ENCODE data around the gene PAX2. TPM values are rescaled to one million over a fixed set of nuclear protein-coding genes. Genes with fewer than 3 reads are reported as not detected.

Gene PAX2
- total and polyA plus RNA-seq, 2 of the 8 experiments (the other 6 are each of a cell fraction or from before 2014, with no cell fraction given), result 0.02 TPM; not detected in 1

GRCh38 chr10:100707261-100707848 lies 38.0 kb upstream of the PAX2 start:
- no peak for TF ChIP-seq TEAD4 (IDR thresholded peaks at IDR 0.05; ENCODE audit: low read depth, low read length)
- no peak overlapping the region for H3K4ac ChIP-seq (replicated peaks; ENCODE audit: insufficient read length, low read depth, low read length)
- no peaks in the 10 kb centered on the region for H3K9me3 ChIP-seq (ENCODE audit: insufficient read depth in 2 of 2, low read depth in 1 of 2, low read length in 1 of 2)
- H3K36me3 ChIP-seq (ENCODE audit: control insufficient read depth in 2 of 4, insufficient read depth in 4 of 4, low read length in 3 of 4), result no peaks in the 10 kb centered on the region
- H3K4me2 ChIP-seq (ENCODE audit: insufficient read depth in 1 of 2, low read depth in 2 of 2, low read length in 2 of 2), result no peak overlapping the region
- H3K4me3 ChIP-seq (ENCODE audit: extremely low read depth in 1 of 4, insufficient read depth in 2 of 4, low read depth in 3 of 4, low read length in 4 of 4), result no peak overlapping the region
- H2BK15ac ChIP-seq (ENCODE audit: low read length), result no peak overlapping the region
- H3K27me3 ChIP-seq (replicated peaks in 1 of 4; ENCODE audit: control insufficient read depth in 3 of 4, extremely low read depth in 1 of 4, insufficient read depth in 3 of 4, low read length in 3 of 4), result peaks cover 37 to 50% (median 49%) of the 10 kb centered on the region in 4 experiments
- no peak overlapping the region for H2BK20ac ChIP-seq (ENCODE audit: low read length)
- H3K79me2 ChIP-seq (ENCODE audit: control insufficient read depth in 1 of 2, insufficient read depth in 2 of 2, low read length in 2 of 2), result no peaks in the 10 kb centered on the region
- H3K23me2 ChIP-seq (ENCODE audit: low read depth, low read length), result peaks cover 7% of the 10 kb centered on the region; the same call in 1 of the 2 replicates
- DNase-seq (ENCODE audit: low read depth in 1 of 2, low spot score in 2 of 2) (no peak), FAIRE-seq (no peak)
- H4K20me1 ChIP-seq (replicated peaks in 1 of 2; ENCODE audit: control insufficient read depth in 1 of 2, insufficient read depth in 2 of 2, low read length in 2 of 2), result peaks cover 7% of the 10 kb centered on the region in 2 experiments
- no peak overlapping the region for H2BK120ac ChIP-seq (replicated peaks; ENCODE audit: low read depth, low read length)
- H4K8ac ChIP-seq (ENCODE audit: extremely low read depth, insufficient read depth, low read length), result no peak overlapping the region
- no peak overlapping the region for H3K9ac ChIP-seq (replicated peaks in 1 of 4; ENCODE audit: extremely low read depth in 1 of 4, low read depth in 3 of 4, low read length in 3 of 4)
- peaks cover 0 to 4% (median 2%) of the 10 kb centered on the region in 4 experiments; a peak in 5 of 7 replicates for H3K4me1 ChIP-seq (replicated peaks in 1 of 4; ENCODE audit: control insufficient read depth in 3 of 4, insufficient read depth in 4 of 4, low read length in 3 of 4)
- no peak overlapping the region for H2AFZ ChIP-seq (ENCODE audit: low read length)
- no peak overlapping the region for H2BK5ac ChIP-seq (ENCODE audit: low read depth, low read length)
- H4K5ac ChIP-seq (ENCODE audit: insufficient read length, low read depth, low read length), result no peak overlapping the region
- H3K27ac ChIP-seq (ENCODE audit: low read depth, low read length), result no peak overlapping the region
- H4K91ac ChIP-seq (replicated peaks; ENCODE audit: insufficient read length, low read length), result no peak overlapping the region
- no peak overlapping the region for H2BK12ac ChIP-seq (ENCODE audit: low read depth, low read length)
- H3K56ac ChIP-seq (replicated peaks; ENCODE audit: insufficient read length, low read depth, low read length), result no peak overlapping the region
- H3K14ac ChIP-seq (ENCODE audit: insufficient read length), result no peak overlapping the region
- no peak overlapping the region for H3K23ac ChIP-seq (ENCODE audit: insufficient read length)
- ChIA-PET CTCF (ENCODE audit: partially characterized antibody) (interaction anchor here (0.9 to 4.7 kb wide), 5 partner anchors 16 to 171 kb away, joined by 3 to 22 read pairs (median 3); no protein-coding TSS in a partner anchor), POLR2A (ENCODE audit: partially characterized antibody) (interaction anchor here (1.7 kb wide), 1 partner anchor 27 kb away, joined by 4 read pairs; no protein-coding TSS in a partner anchor)
- WGBS, 2 experiments (ENCODE audit: extremely low coverage in 1 of 2, insufficient coverage in 1 of 2, insufficient read length in 1 of 2, insufficient replicate concordance in 2 of 2, low coverage in 1 of 2, low lambda C conversion rate in 2 of 2, missing lambda C conversion rate in 1 of 2), result 86% methylated on average over 6 of the region's 6 CpGs; no CpG with 5 or more reads in 1 of the 2 experiments
- no peaks in the 10 kb centered on the region for H3K79me1 ChIP-seq (ENCODE audit: low read depth, low read length)
- no peak overlapping the region for H3K18ac ChIP-seq (ENCODE audit: extremely low read depth, low read length)
- no peak overlapping the region for H2AK5ac ChIP-seq (ENCODE audit: low read depth, low read length)

All from H1 (cell line).